Activated CD4-positive, alpha-beta T cell treated with anti-CD3 and anti-CD28 coated beads, Interleukin-10, Interleukin-2, amounts not matched to agents 100 ng/mL and 50 ng/mL, durations not matched to agents 16 hours and 8 hours (primary cell): ENCODE data around the gene MSI2.
"Not testable (repeated sequence)": the region's sequence is repeated elsewhere in the genome, so short reads cannot be mapped to it uniquely, and the experiment has no call there.

Experiments
- DNase-seq: peaks from one replicate; pipeline ENCODE4 v3.0.0-alpha.2; 2020

MSI2 gene

GRCh38 chr17:57489321-57489720 lies 233.0 kb downstream of the MSI2 start:
- no peak for DNase-seq

DNA sequence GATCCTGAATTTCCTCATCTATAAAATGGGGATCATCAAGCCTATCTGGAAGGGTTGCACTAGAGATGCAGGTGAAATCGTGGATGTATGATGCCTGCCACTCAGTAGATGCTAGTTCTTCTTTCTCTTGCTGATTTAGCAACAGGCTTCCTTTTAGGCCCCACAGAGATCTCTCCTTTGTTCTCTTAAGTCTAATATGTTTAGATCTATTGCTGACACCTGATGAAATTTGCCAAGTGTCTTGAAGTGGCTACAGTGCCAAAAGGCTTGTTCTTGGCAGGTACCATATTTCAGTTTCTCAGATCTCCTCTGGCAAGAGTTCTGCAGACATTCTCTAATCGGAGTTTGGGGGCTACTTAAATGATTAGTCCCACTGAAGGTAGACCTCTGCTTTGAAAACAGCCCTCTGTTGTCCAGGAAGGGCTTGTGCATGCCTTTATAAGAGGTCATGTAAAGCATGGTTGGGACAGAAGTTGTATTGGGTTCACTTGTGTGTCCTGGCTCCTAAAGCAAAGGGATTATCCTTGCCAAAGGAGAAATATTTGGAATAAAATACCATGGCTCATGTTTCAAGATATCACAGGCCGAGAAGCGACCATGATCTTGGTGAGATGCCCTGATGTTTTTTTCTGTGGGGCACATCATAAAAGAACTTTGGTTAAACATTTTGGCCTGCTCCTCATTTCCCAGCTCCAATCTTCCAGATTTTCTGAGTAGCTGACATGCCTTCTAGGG lies 234.0 kb downstream of the MSI2 start:
- no peak for DNase-seq

GRCh38 chr17:57490890-57491289 lies 234.6 kb downstream of the MSI2 start:
- no peak for DNase-seq

DNA sequence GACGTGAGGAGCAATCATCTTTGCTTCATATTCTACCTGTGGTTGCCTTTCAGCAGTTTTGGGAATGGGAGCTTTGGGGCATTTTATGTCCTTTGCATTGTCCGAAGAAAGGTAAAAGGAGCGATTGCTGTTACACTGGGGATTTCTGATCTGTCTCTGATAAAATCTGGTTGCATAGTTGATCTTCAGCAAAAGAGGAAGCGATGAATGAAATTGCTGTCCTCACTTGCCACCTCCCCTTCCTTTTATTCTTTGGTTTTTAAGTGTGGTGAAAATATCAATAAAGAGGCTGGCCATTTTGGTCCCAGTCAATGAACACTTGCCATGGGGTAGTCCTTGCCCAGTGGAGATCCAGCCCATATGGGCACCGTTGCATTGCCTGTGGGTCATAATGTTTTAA lies 236.8 kb downstream of the MSI2 start:
- DNase-seq, result no peak

GRCh38 chr17:57493625-57494024 lies 237.3 kb downstream of the MSI2 start:
- no peak for DNase-seq

DNA sequence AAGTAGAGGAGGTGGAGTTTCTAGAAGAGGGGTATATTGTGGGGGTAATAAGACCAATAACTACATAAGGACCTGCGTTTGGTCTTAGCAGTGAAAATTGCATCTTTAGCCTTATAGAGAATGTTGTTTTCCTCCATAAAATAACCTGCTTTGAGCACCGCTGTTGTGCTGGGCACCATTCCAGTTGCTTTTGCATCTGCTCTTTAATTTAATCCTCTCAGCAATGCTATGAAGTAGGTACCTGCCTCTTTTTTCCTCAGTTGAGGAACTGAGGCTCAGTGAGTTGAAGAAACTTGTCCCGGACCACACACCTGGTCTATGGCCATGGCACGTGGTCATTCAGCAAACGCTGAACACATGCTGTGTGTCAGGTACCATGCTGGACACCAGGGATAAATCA lies 238.1 kb downstream of the MSI2 start:
- no peak for DNase-seq

DNA sequence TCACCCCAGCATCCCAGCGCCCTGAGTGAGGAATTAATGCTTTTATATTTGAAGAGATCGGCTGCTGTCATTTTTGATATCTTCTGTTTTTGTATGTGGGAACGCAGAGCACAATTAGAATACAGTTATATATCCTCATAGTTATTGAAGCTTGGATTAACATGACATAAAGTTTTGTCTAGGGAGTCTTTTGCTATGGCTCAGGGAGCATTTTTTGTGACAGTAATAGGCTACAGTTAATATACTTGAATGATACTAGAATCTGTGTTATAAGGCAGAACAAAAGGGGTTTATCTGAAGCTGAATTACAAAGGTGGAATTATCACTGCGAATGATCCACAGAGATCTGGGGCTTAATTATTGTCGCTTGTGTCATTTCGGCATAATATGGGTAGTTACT lies 239.4 kb downstream of the MSI2 start:
- DNase-seq, result no peak

DNA sequence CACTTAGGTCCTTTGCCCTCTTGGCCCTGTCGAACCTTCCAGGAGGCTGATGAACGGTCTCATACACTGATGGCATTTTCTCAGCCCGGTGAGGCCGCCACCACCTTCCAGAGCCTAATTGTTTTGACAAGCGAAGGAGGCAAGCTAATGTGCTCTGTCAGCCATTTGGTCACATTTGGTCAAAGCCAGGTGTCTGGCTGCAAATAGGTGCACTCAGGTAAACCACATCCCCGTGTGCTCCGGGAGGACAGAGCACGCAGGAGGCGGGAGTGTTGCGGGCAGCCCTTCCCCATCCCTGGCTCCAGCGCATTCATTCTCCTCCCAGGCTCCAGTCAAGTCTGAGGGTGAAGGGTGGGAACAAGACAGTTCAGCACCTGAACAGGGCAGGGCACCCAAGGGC lies 240.1 kb downstream of the MSI2 start:
- no peak for DNase-seq

DNA sequence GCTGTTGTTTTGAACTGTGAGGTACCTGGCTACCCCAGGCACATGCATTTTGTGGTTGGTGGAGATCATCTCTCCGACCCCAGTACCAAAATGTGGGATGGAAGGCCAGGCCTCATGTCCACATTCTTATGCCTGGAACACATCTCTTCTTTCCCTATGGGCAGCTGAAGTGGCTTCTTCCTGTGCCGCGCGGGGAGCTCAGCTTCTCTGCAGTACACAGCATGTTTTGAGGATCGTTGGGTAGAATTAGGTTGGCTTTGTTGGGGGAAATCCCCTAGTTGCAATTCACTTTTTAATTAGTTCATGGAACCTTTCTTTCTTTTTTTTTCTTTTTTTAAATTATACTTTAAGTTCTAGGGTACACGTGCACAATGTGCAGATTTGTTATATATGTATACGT lies 242.1 kb downstream of the MSI2 start:
- DNase-seq, result no peak

- DNase-seq, result not testable (repeated sequence)
Observed at GRCh38 chr17:57499221-57499620, 242.9 kb downstream of the MSI2 start.

DNA sequence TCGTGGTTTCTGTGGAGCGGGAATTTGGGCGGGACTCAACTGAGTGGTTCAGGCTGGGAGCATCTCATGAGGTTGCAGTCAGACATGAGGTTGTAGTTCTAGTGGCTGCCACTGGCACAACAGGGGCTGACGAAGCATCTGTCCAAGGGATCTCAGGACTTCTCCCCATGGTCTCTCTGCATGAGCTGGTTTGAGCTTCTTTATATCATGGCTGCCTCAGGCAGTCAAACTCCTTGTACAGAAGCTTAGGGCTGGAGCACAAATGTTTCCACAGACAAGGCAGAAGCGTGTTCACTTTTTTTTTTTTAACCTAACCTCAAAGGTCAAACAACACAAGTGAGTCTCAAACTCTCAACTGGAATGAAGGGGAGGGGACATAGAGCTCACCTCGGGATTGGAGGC lies 243.3 kb downstream of the MSI2 start:
- no peak for DNase-seq

GRCh38 chr17:57501016-57501415 lies 244.7 kb downstream of the MSI2 start:
- no peak for DNase-seq

DNA sequence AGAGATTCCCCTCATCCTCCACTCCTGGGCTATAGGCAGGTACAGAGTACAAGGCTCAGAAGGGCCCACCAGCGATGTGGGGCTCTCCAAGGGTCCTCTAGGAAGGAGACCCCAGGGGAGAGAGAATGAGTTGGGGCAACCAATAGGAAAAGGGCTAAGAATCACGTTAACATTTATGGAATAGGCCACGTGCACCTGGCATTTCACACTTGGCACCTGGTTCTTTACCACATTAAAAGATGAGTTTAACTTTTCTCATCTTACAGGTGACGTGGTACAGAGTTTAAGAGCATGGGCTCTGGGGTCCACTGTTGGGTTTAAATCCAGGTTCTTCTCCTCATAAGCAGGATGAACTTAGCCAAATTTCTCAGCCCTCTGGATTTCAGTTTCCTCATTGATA lies 245.7 kb downstream of the MSI2 start:
- DNase-seq, result no peak

DNA sequence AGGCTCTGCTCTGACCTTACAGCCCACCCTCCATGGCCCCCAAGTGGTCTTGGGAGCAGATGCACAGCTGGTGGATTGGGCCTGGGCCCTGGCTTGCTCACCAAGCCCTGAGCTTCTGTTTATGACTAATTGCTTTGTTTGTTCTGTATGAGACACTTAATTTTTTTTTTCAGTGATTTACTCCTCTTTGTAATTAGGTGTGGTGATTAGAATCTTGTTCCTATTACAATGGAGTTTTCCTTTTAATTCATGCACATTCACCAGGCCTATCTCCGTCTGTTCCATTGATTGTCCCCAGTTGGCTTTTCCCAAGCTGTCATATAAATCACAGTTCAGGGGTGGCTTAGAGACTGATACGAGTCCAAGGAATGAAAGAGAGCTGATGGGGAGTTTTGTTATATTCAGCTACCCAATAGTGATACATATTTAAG lies 246.5 kb downstream of the MSI2 start:
- DNase-seq, result no peak

- no peak for DNase-seq
Observed at GRCh38 chr17:57504208-57504607, 247.9 kb downstream of the MSI2 start.

- DNase-seq, result no peak
Observed at GRCh38 chr17:57505841-57506773, 249.8 kb downstream of the MSI2 start.

- no peak for DNase-seq
Observed at GRCh38 chr17:57506774-57507127, 250.4 kb downstream of the MSI2 start.

GRCh38 chr17:57507828-57508227 lies 251.5 kb downstream of the MSI2 start:
- no peak for DNase-seq

- DNase-seq, result no peak
Observed at GRCh38 chr17:57508671-57509070, 252.3 kb downstream of the MSI2 start.

DNA sequence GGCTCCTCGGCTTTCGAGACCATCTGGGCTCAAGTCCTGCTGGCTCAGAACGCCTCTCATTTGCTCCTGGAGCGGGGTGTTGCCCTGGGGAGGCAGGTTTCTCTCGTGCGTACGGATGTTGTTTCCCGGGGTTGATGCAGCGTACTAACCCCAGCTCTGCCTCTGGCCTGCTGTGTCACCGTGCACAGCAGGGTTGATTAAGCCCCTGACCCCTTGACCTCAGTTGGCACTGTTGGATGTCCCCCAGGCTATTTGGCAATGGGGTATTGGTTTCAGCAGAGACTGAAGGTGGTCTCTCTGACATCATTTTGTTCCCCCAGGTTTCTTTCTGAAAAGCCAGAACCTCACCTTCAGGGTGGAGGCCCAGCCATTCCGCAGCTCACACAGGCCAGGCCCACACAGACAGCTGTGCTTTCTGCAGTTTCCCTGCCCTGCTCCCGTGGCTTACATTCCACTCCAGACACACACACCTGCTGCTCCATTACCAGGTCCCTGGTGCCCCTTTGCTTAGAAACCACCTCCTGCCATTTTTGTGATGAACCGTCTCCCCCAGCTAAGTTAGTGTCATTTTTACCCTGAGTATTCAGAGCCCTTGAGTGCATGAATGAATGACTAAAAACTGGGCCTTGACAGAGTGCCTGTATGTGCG lies 255.3 kb downstream of the MSI2 start:
- no peak for DNase-seq

DNA sequence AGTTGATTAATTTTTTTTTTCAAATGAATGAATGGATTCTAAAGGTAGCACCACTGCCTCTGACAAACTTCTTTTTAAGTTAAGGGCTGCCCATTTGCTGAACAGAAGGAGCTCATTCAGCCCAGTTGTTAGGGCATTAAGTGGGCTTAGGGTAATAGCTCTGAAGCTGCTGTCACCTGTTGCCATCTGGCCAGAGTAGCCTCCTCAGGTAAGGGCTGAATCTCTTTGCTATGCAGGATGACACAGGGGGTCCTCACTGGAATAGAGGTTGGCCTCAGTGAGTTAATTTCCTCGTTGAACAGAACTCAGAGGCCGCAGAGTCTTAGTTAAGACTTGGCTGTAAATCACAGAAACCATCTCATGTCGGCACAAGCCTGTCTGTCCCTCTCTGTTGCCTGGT lies 255.9 kb downstream of the MSI2 start:
- DNase-seq, result no peak

DNA sequence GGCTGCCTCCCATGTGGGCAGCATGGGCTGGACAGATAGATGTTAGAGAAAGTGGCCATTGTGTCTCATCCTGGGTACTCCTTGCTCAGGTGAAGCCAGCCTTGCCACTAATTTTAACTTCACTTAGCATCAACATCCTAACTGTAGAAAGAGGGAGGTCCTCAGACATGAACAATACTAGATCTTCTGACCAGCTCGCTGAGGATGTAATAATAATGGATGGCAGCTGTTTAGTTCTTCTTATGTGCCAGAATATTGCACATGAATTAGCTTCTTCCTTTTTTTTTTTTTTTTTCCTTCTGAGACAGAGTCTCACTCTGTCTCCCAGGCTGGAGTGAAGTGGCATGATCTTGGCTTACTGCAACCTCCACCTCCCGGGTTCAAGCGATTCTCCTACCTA lies 256.4 kb downstream of the MSI2 start:
- no peak for DNase-seq

DNA sequence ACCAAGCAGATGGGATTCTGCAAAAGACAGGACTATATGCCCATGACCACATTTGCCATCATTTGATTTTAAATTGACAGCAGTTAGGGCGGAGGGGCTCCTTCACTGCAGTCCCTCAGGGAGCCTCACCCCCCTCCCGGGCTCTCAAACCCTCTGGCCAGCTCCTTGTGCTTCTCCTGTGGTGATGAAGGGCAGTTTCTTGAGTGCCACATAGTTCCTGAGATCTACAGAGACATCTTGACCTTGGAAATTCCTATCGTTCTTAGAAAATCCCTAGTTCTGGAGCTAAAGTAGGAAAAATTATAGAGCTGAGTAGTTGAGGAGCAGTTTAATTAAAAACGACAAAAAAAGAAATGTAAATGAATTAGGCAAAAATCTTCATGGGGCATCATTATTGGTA lies 257.2 kb downstream of the MSI2 start:
- no peak for DNase-seq

DNA sequence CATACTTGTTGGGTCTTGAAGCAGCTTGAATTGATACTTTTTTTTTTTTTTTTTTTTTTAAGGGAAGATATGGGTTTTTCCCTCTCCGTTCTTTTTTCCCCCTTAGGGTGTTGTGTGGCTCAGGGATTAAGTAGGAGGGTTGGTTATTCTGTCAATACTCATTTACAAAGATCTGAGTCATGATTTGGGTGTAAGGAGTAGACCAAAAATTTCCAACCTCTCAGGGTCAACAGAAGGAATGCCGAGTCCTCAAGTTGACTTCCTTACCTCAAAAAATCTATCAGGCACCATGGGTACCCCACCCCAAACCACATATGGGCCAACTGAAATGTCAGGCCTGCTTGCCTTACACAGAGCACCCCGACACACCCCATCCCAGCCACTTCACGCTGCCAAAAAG lies 258.3 kb downstream of the MSI2 start:
- DNase-seq, result no peak
